ENCODE measurements around the gene CATSPERD.
A peak's percentile ranks its signal among the peaks of the same experiment; 100 is the strongest.

Gene CATSPERD

GRCh38 chr19:5809053-5809452 is 88.6 kb downstream of the CATSPERD start:
- DNase-seq = no peak

- no peak for DNase-seq
Measured at GRCh38 chr19:5809469-5809868, 89.0 kb downstream of the CATSPERD start.

DNA sequence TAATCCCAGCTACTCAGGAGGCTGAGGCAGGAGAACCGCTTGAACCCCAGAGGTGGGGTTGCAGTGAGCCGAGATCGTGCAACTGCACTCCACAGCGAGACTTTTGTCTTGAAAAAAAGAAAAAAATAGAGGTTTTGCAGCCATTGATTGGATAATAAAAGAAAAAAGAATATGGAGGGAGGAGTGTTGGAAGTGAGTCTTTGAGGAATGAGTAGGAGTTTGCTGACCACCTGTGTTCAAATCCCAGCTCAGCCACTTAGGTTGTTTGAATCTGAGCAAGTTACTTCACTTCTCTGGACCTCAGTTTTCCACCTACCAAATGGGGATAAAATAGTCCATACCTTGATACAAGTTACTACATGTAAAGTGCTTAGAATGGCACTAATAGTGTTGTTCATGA is 90.7 kb downstream of the CATSPERD start:
- no peak for DNase-seq

GRCh38 chr19:5814123-5814851 is 93.8 kb downstream of the CATSPERD start:
- no peak for DNase-seq

GRCh38 chr19:5814852-5815246 is 94.4 kb downstream of the CATSPERD start:
- no peak for DNase-seq

GRCh38 chr19:5817218-5817617 is 96.8 kb downstream of the CATSPERD start:
- no peak for DNase-seq

- no peak for DNase-seq
Measured at GRCh38 chr19:5818594-5818993, 98.2 kb downstream of the CATSPERD start.

GRCh38 chr19:5820785-5821184 is 100.3 kb downstream of the CATSPERD start:
- DNase-seq = no peak

DNA sequence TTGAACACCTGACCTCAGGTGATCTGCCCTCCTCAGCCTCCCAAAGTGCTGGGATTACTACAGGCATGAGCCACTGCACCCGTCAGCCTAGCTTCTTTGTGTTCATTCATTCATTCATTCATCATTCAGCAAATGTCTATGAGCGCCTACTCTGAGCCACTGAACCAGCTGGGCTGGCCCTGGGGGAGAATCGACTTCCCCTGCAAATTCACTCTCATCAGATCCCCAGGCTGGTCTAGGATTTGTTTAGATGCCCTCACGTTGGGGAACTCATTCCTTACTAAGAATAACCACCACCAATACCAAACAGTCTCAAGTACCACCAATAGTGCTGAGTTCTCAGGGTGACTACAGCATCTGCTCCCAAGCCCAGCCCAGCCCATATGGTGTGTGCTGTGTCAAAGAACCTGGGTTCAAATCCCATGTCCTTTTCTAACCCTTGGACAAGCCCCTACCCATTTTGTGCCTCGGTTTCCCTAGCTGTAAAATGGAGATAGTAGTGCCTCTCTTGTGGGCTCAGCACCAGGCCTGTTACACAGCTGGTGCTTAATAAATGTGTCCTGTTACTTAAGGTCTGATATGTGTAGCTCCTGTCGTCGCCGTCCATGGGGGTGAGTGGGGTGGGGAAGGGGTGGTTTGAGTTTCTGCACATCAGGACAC is 101.2 kb downstream of the CATSPERD start:
- no peak for DNase-seq

- no peak for DNase-seq
Measured at GRCh38 chr19:5822181-5822844, 101.9 kb downstream of the CATSPERD start.

GRCh38 chr19:5823579-5824281 is 103.3 kb downstream of the CATSPERD start:
- no peak for DNase-seq

DNA sequence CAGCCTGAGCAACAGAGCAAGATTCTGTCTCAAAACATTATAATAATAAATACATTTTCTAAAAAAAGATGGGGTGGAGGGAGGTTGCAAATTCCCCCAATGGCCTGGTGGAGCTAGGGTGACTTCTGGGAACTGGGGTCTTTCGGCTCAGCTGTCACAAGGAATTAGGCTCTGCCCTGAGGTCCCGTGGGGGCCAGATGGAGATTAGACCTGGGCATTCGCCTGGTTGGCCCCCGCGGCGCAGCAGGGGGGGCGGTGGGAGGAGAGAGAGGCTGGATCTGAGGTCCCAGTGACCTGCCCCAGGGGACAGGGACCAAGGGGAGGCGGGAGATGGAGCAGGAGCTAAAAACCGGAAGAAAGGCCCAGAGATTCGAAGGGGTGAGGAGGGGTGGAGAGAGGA is 104.3 kb downstream of the CATSPERD start:
- no peak for DNase-seq

GRCh38 chr19:5825178-5825577 is 104.7 kb downstream of the CATSPERD start:
- no peak for DNase-seq

DNA sequence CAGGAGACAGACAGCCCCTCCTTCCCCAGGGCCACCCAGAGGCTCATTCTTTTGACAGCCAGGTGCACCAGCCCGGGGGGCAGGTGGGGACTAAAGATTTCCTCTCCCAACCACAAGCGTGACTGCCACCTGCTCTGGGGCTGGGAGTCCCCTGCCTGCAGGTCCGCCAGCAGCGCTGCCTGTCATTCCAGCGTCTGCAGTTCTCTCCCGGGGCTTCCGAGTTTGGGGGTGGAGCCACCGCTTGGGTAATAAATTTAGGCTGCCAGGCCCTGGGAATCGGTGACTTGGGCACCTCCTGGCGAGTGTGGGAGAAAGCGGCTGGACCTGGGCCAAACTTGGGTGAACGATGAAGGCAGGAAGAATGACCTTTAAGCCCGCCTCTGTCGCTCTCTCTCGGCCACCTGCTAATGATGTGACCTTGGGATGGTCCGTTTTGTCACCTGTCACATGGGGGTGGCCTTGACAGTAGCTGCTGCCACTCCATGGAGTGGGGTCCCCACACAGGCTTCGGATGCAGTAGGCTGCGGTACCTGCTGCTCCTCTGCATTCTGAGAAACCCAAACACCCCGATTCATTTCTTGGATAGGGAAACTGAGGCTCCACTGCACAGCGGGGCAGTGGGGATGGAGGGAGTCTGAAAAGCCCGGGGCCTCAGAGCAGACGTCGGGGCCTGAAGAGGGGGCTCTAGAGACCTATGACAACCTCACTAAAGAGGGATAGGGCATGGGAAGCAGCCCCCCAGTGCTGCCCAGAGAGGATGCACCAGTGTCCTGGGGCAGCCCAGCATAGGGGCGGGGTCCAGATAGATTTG is 106.3 kb downstream of the CATSPERD start:
- DNase-seq = no peak

- DNase-seq = no peak
Measured at GRCh38 chr19:5827342-5827890, 107.0 kb downstream of the CATSPERD start.

DNA sequence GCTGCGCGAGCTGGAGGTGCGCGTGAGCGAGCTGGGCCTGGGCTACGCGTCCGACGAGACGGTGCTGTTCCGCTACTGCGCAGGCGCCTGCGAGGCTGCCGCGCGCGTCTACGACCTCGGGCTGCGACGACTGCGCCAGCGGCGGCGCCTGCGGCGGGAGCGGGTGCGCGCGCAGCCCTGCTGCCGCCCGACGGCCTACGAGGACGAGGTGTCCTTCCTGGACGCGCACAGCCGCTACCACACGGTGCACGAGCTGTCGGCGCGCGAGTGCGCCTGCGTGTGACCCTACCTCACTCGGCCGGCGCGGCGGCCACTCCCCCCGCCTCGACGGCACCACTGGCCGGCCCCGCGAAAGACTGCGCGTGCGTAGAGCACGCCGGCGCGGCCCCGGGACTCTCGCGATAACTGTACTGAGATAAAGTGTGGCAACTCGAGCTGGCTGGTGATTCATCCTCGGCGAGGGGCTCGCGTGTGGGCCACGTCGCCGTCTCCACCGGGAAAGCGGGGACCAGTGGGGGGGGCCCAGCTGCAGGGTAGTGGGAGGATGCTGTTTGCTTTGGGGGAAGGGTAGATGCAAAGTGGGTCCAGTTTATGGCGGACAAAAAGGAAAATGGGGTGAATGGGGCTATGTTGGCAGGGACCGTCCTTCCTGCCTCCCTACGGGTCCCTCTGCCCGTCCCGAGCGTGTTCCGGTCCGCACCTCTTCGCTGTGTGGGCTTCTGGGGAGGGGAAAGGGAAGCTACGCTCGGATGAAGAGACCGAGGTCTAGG is 107.6 kb downstream of the CATSPERD start:
- peak; percentile 69 for DNase-seq

Data from NCI-H1048 (cell line).